Osteoblast (primary cell): Measurements from ENCODE around the gene KIF6. TPM values are rescaled to one million over a fixed set of nuclear protein-coding genes. Genes with fewer than 3 reads are reported as not detected.

Experiments
- DNase-seq: peaks from one replicate; pipeline ENCODE4 v3.0.0; 2011; ENCODE audit warnings: low spot score, mixed read lengths; ENCODE audit not compliant: insufficient read length; ENCODE audit errors: missing footprints
- H2AFZ ChIP-seq: 2 replicates; pipeline ENCODE4 v1.6.0; 2011; ENCODE audit warnings: mild to moderate bottlenecking, low read length
- H3K27ac ChIP-seq: 2 replicates; pipeline ENCODE4 v1.5.1; 2011; ENCODE audit warnings: mild to moderate bottlenecking, low read depth, low read length, moderate library complexity
- H3K27me3 ChIP-seq: 2 replicates; pipeline ENCODE4 v1.6.0; 2012; ENCODE audit warnings: mild to moderate bottlenecking, control low read depth, inconsistent platforms, low read length, moderate library complexity; ENCODE audit not compliant: insufficient read depth
- H3K36me3 ChIP-seq: 2 replicates; pipeline ENCODE4 v1.5.1; 2011; ENCODE audit warnings: mild to moderate bottlenecking, low read length, control low read depth, moderate library complexity; ENCODE audit not compliant: insufficient read depth
- H3K4me1 ChIP-seq: 2 replicates; pipeline ENCODE4 v1.5.1; 2011; ENCODE audit warnings: mild to moderate bottlenecking, low read length, control low read depth, moderate library complexity; ENCODE audit not compliant: insufficient read depth
- H3K4me2 ChIP-seq: 2 replicates; pipeline ENCODE4 v1.6.0; 2011; ENCODE audit warnings: mild to moderate bottlenecking, low read length; ENCODE audit not compliant: insufficient read depth
- H3K4me3 ChIP-seq: fragments of 200-600 bp; sonication (generic); 3 replicates; pipeline ENCODE4 v1.5.1; 2012; ENCODE audit warnings: mild to moderate bottlenecking, low read length, inconsistent platforms; ENCODE audit not compliant: insufficient read depth
- H3K79me2 ChIP-seq: 2 replicates; pipeline ENCODE4 v1.6.0; 2012; ENCODE audit warnings: mild to moderate bottlenecking, low read length, control low read depth, inconsistent platforms; ENCODE audit not compliant: insufficient read depth
- H3K9me3 ChIP-seq: 2 replicates; pipeline ENCODE4 v1.5.1; 2011; ENCODE audit warnings: low read depth, low read length, control low read depth
- H4K20me1 ChIP-seq: 2 replicates; pipeline ENCODE4 v1.6.0; 2012; ENCODE audit warnings: mild to moderate bottlenecking, low read length, control low read depth; ENCODE audit not compliant: insufficient read depth
- CTCF ChIP-seq: IDR thresholded peaks from 2 replicates; pipeline ENCODE4 v1.5.1; 2011; ENCODE audit warnings: mild to moderate bottlenecking, low read depth, low read length, moderate library complexity; ENCODE audit errors: extremely low read depth
- total RNA-seq: library from RNA; depleted of rRNA; stranded (reverse); fragments of >200 nt; gene quantifications from 2 replicates; pipeline ENCODE4 v1.2.3, GENCODE V29; 2012

Gene KIF6
- total RNA-seq, 1 donor: 1.4 TPM

- no peaks in the 10 kb centered on the region for H3K9me3 ChIP-seq
- no peaks in the 10 kb centered on the region for H4K20me1 ChIP-seq
- no peak overlapping the region for H3K4me2 ChIP-seq
- no peaks in the 10 kb centered on the region for H3K4me1 ChIP-seq
- H3K27me3 ChIP-seq: no peaks in the 10 kb centered on the region
- no peak for TF ChIP-seq CTCF
- DNase-seq: no peak
- H3K36me3 ChIP-seq: no peaks in the 10 kb centered on the region
- no peak overlapping the region for H3K27ac ChIP-seq
- H3K4me3 ChIP-seq: no peak overlapping the region
- no peak overlapping the region for H2AFZ ChIP-seq
- no peaks in the 10 kb centered on the region for H3K79me2 ChIP-seq
Observed at GRCh38 chr6:39476670-39477069, 248.5 kb downstream of the KIF6 start.

- no peak for DNase-seq
- Histone ChIP-seq H3K4me3 (no peak overlapping the region), H3K4me2 (no peak overlapping the region), H3K36me3 (no peaks in the 10 kb centered on the region), H3K4me1 (no peaks in the 10 kb centered on the region), H3K27me3 (no peaks in the 10 kb centered on the region), H3K79me2 (no peaks in the 10 kb centered on the region), H3K27ac (no peak overlapping the region), H4K20me1 (no peaks in the 10 kb centered on the region), H3K9me3 (no peaks in the 10 kb centered on the region), H2AFZ (no peak overlapping the region)
- no peak for TF ChIP-seq CTCF
Observed at GRCh38 chr6:39476151-39476550, 249.1 kb downstream of the KIF6 start.

GRCh38 chr6:39471954-39472659, 253.1 kb downstream of the KIF6 start:
- no peaks in the 10 kb centered on the region for H3K79me2 ChIP-seq
- no peak for TF ChIP-seq CTCF

GRCh38 chr6:39470506-39470905, 254.7 kb downstream of the KIF6 start:
- no peaks in the 10 kb centered on the region for H4K20me1 ChIP-seq
- H3K36me3 ChIP-seq: no peaks in the 10 kb centered on the region
- DNase-seq: no peak
- no peaks in the 10 kb centered on the region for H3K4me1 ChIP-seq
- H3K4me3 ChIP-seq: no peak overlapping the region
- no peaks in the 10 kb centered on the region for H3K27me3 ChIP-seq
- no peaks in the 10 kb centered on the region for H3K79me2 ChIP-seq
- no peak overlapping the region for H3K4me2 ChIP-seq
- no peak for TF ChIP-seq CTCF
- no peak overlapping the region for H2AFZ ChIP-seq
- no peaks in the 10 kb centered on the region for H3K9me3 ChIP-seq
- no peak overlapping the region for H3K27ac ChIP-seq

More at GRCh38 chr6:39471954-39472659, 253.1 kb downstream of the KIF6 start:
- no peak overlapping the region for H3K4me3 ChIP-seq
- no peak overlapping the region for H2AFZ ChIP-seq
- no peaks in the 10 kb centered on the region for H3K27me3 ChIP-seq
- no peaks in the 10 kb centered on the region for H3K4me1 ChIP-seq
- no peaks in the 10 kb centered on the region for H3K9me3 ChIP-seq
- DNase-seq: no peak
- H3K27ac ChIP-seq: no peak overlapping the region
- H4K20me1 ChIP-seq: no peaks in the 10 kb centered on the region
- H3K36me3 ChIP-seq: no peaks in the 10 kb centered on the region
- H3K4me2 ChIP-seq: no peak overlapping the region
